ENCODE data around the gene PCDHGB6. TPM values are rescaled to one million over a fixed set of nuclear protein-coding genes. Genes with fewer than 3 reads are reported as not detected.
"Not testable (repeated sequence)": the region's sequence is repeated elsewhere in the genome, so short reads cannot be mapped to it uniquely, and the experiment has no call there.

PCDHGB6 gene
- total RNA-seq, 1 experiment from 2014 or later, result 6.0 TPM

DNA sequence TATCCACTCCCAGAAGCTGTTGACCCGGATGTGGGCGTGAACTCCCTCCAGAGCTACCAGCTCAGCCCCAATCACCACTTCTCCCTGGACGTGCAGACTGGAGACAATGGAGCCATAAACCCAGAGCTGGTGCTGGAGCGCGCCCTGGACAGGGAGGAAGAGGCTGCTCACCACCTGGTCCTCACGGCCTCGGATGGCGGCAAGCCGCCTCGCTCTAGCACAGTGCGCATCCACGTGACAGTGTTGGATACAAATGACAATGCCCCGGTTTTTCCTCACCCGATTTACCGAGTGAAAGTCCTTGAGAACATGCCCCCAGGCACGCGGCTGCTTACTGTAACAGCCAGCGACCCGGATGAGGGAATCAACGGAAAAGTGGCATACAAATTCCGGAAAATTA is 14.6 kb upstream of the PCDHGB6 start:
- no peak overlapping the region for H3K27ac ChIP-seq (ENCODE audit: insufficient read length, low read depth, low read length)
- H3K23me2 ChIP-seq (ENCODE audit: insufficient read length, low read depth, low read length, poor library complexity, severe bottlenecking), result no peaks in the 10 kb centered on the region
- no peak overlapping the region for H3K18ac ChIP-seq (ENCODE audit: insufficient read length, low read depth, low read length)
- no peak overlapping the region for H2AFZ ChIP-seq (ENCODE audit: low read length)
- H2BK120ac ChIP-seq (ENCODE audit: low read depth, low read length, poor library complexity, severe bottlenecking), result no peak overlapping the region
- H2BK20ac ChIP-seq (ENCODE audit: low read depth, low read length, poor library complexity, severe bottlenecking), result no peak overlapping the region
- H2AK5ac ChIP-seq (ENCODE audit: insufficient read length, low read length), result no peak overlapping the region
- H3K56ac ChIP-seq (ENCODE audit: insufficient read length, low read depth, low read length), result no peak overlapping the region
- no peak overlapping the region for H2BK5ac ChIP-seq (ENCODE audit: insufficient read length, low read length)
- peaks cover 50% of the 10 kb centered on the region for H3K9me3 ChIP-seq (ENCODE audit: control insufficient read depth, low read depth, low read length)
- Mint-ChIP-seq H3K27ac (no peak overlapping the region), H3K4me1 (no peaks in the 10 kb centered on the region), H3K36me3 (ENCODE audit: insufficient read depth in 1 of 3, low read depth in 3 of 3) (peaks cover 29 to 61% (median 54%) of the 10 kb centered on the region in 3 experiments), H3K4me3 (no peak overlapping the region), H3K27me3 (ENCODE audit: low read depth) (peaks cover 9% of the 10 kb centered on the region), H3K9me3 (peaks cover 60 to 76% of the 10 kb centered on the region in 2 experiments)
- H3K9ac ChIP-seq (ENCODE audit: extremely low read depth, insufficient read length, low read length), result no peak overlapping the region
- no peaks in the 10 kb centered on the region for H4K20me1 ChIP-seq (ENCODE audit: control insufficient read depth, insufficient read depth, insufficient read length)
- no peak overlapping the region for H2BK15ac ChIP-seq (ENCODE audit: low read depth, low read length)
- no peak overlapping the region for H3K4ac ChIP-seq (ENCODE audit: low read depth, low read length)
- DNase-seq, result no peak
- no peak overlapping the region for H3K14ac ChIP-seq (ENCODE audit: insufficient read depth, low read length)
- H3K4me1 ChIP-seq (ENCODE audit: insufficient read depth, low read length), result 0 out of 2 replicates have a peak, but pooled peaks cover 2% of the 10 kb centered on the region
- no CpG with 5 or more reads among the region's 21 CpGs for WGBS (ENCODE audit: extremely low coverage, insufficient read length, low lambda C conversion rate)
- no peak for TF ChIP-seq CTCF (conservative IDR thresholded peaks at IDR 0.05)
- no peak overlapping the region for H3T11ph ChIP-seq (ENCODE audit: low read length)
- no peak overlapping the region for H4K91ac ChIP-seq (ENCODE audit: insufficient read length, low read depth, low read length)
- no peaks in the 10 kb centered on the region for H3K79me1 ChIP-seq (ENCODE audit: insufficient read depth, low read depth, low read length, poor library complexity, severe bottlenecking)
- no peak overlapping the region for H4K8ac ChIP-seq (replicated peaks; ENCODE audit: insufficient read length, low read depth, low read length)
- H3K23ac ChIP-seq (ENCODE audit: insufficient read length, low read depth, low read length), result no peak overlapping the region
- no peaks in the 10 kb centered on the region for H3K79me2 ChIP-seq (ENCODE audit: insufficient read depth, low read length)
- H3K4me2 ChIP-seq (ENCODE audit: insufficient read depth, insufficient read length, low read length), result no peak overlapping the region
- no peak overlapping the region for H2BK12ac ChIP-seq (ENCODE audit: insufficient read length, low read depth, low read length)
- H3K27me3 ChIP-seq (ENCODE audit: insufficient read depth, low read length), result no peaks in the 10 kb centered on the region
- H4K5ac ChIP-seq (ENCODE audit: insufficient read length, low read depth, low read length), result no peak overlapping the region

DNA sequence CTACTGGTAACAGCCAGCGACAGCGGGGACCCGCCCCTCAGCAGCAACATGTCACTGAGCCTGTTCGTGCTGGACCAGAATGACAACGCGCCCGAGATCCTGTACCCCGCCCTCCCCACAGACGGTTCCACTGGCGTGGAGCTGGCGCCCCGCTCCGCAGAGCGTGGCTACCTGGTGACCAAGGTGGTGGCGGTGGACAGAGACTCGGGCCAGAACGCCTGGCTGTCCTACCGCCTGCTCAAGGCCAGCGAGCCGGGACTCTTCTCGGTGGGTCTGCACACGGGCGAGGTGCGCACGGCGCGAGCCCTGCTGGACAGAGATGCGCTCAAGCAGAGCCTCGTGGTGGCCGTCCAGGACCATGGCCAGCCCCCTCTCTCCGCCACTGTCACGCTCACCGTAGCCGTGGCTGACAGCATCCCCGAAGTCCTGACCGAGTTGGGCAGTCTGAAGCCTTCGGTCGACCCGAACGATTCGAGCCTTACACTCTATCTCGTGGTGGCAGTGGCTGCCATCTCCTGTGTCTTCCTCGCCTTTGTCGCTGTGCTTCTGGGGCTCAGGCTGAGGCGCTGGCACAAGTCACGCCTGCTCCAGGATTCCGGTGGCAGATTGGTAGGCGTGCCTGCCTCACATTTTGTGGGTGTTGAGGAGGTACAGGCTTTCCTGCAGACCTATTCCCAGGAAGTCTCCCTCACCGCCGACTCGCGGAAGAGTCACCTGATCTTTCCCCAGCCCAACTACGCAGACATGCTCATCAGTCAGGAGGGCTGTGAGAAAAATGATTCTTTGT is 13.2 kb upstream of the PCDHGB6 start:
- H4K91ac ChIP-seq (ENCODE audit: insufficient read length, low read depth, low read length); H2AK5ac ChIP-seq (ENCODE audit: insufficient read length, low read length); H3K27me3 Mint-ChIP-seq (ENCODE audit: low read depth); H2BK5ac ChIP-seq (ENCODE audit: insufficient read length, low read length); H3K14ac ChIP-seq (ENCODE audit: insufficient read depth, low read length); H2BK12ac ChIP-seq (ENCODE audit: insufficient read length, low read depth, low read length); H3K4me1 Mint-ChIP-seq; H3K79me2 ChIP-seq (ENCODE audit: insufficient read depth, low read length); H2BK15ac ChIP-seq (ENCODE audit: low read depth, low read length); H4K8ac ChIP-seq (replicated peaks; ENCODE audit: insufficient read length, low read depth, low read length); DNase-seq; H3K4me2 ChIP-seq (ENCODE audit: insufficient read depth, insufficient read length, low read length); H2BK120ac ChIP-seq (ENCODE audit: low read depth, low read length, poor library complexity, severe bottlenecking); H3K18ac ChIP-seq (ENCODE audit: insufficient read length, low read depth, low read length); H3K4me3 Mint-ChIP-seq; H3K56ac ChIP-seq (ENCODE audit: insufficient read length, low read depth, low read length); H3K27ac ChIP-seq (ENCODE audit: insufficient read length, low read depth, low read length); H3K27ac Mint-ChIP-seq; H3T11ph ChIP-seq (ENCODE audit: low read length); H3K4me1 ChIP-seq (ENCODE audit: insufficient read depth, low read length); H4K20me1 ChIP-seq (ENCODE audit: control insufficient read depth, insufficient read depth, insufficient read length); H2BK20ac ChIP-seq (ENCODE audit: low read depth, low read length, poor library complexity, severe bottlenecking); H3K27me3 ChIP-seq (ENCODE audit: insufficient read depth, low read length); H3K23me2 ChIP-seq (ENCODE audit: insufficient read length, low read depth, low read length, poor library complexity, severe bottlenecking); H3K9ac ChIP-seq (ENCODE audit: extremely low read depth, insufficient read length, low read length); H3K4ac ChIP-seq (ENCODE audit: low read depth, low read length); H3K79me1 ChIP-seq (ENCODE audit: insufficient read depth, low read depth, low read length, poor library complexity, severe bottlenecking); H4K5ac ChIP-seq (ENCODE audit: insufficient read length, low read depth, low read length); H3K23ac ChIP-seq (ENCODE audit: insufficient read length, low read depth, low read length); H2AFZ ChIP-seq (ENCODE audit: low read length): not testable (repeated sequence)
- peaks cover 47% of the 10 kb centered on the region for H3K9me3 ChIP-seq (ENCODE audit: control insufficient read depth, low read depth, low read length)
- no CpG with 5 or more reads among the region's 53 CpGs for WGBS (ENCODE audit: extremely low coverage, insufficient read length, low lambda C conversion rate)
- Mint-ChIP-seq H3K36me3 (ENCODE audit: insufficient read depth in 1 of 3, low read depth in 3 of 3) (peaks cover 32 to 58% (median 56%) of the 10 kb centered on the region in 3 experiments), H3K9me3 (peaks cover 63 to 73% of the 10 kb centered on the region in 2 experiments)
